ENCODE data around the gene NCOA7.

Gene NCOA7

DNA sequence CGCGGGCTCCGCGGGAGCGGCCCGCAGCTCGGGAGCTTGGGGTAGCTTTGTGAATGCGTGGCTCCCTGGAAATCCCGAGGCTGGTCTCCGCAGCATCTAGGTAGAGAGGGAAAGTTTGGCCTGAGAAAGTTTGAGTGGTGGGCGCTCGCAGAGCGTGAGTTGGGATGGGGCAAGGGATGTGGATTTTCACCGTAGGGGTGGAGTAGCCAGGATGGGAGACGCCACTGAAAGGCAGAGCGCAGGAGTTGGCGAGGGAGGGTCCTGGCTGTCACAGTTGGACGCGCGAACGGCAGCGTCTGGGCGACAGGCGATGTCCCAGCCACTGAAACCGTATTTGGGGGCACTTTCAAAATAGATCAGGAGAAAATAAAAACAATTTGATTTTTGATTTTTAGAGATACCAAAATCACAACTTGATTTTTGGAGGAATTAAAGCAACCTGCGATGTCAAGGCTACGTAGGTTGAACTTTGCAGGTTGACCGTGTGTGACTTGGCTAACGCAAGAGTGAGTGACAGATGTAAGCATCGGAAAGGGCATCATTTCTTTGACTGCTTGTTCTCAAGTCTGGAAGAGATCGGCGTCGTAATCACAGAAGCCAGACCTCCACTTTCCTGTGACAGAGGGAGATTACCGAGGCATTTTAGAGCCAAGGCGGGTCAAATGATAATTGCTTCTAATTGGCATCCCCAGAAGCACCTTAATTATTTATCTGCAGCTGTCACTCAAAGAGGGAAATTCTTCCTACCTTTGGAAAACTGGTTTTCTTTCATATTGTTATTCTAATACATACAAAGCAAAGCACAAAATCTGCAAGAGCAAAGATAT lies 40.7 kb upstream of the NCOA7 start:
- TF ChIP-seq CTCF (IDR thresholded peaks at IDR 0.05; ENCODE audit: low read depth, low read length, missing control alignments), result no peak
- no peak for DNase-seq (ENCODE audit: extremely low read depth, low read depth)
- peak overlapping the region; percentile 46 for H3K4me3 ChIP-seq (replicated peaks; ENCODE audit: low read depth, low read length)

DNA sequence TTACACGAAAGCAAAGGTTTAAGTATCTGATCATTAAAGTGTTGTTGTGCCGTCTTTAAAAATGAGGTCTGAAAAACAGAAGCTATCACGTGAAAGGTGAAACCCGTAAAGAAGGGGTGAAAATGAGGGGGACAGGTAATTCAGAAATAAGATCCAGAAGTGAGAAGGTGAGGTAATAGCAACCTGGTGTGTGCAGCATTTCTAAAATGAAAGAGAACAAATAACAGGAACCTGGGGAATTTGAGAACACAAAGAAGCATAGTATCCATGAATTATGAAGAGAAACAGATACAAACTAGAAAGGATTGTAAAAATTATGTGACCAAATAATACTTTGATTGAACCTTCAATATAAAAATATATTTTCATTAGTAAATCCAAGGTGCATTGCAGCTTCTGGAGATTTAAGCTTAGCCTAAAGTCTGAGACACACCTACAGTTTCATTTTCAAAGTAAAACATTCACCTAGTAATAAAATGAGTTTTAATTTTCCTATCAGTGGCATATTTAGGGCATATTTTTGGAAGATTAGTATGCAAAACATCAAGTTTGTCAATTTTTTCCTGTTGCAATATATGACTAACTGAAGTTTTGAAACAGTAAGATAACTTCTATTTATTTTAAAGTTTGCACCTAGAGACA lies 39.9 kb upstream of the NCOA7 start:
- no peak for DNase-seq (ENCODE audit: extremely low read depth, low read depth)
- H3K4me3 ChIP-seq (replicated peaks; ENCODE audit: low read depth, low read length), result no peak overlapping the region
- no peak for TF ChIP-seq CTCF (IDR thresholded peaks at IDR 0.05; ENCODE audit: low read depth, low read length, missing control alignments)

DNA sequence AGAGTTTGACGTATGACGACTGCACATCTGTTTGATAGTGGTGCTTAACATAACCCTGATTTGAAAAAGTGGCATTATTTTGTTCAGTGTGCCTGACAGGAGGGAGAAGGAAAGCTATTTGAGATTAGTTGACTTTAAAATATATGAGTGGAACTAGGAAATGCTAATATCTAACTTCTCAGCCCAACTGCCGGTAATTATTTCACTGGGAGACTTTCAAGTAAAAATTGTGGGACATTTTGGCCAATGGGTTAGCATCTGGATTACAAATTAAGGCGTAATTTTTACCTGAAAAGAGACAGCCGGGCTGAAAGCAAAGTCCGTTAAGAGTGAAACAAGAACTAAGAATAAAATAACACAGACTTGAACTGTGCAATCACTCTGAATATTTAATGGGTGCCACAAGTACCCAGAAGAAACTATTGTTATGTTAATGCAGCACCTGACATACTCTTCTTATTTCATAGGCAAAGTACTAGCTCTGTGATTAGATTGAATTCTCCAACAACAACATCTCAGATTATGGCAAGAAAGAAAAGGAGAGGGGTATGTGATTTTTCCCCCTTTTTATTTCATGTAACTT lies 39.3 kb upstream of the NCOA7 start:
- H3K4me3 ChIP-seq (replicated peaks; ENCODE audit: low read depth, low read length), result no peak overlapping the region
- no peak for DNase-seq (ENCODE audit: extremely low read depth, low read depth)
- TF ChIP-seq CTCF (IDR thresholded peaks at IDR 0.05; ENCODE audit: low read depth, low read length, missing control alignments), result no peak

DNA sequence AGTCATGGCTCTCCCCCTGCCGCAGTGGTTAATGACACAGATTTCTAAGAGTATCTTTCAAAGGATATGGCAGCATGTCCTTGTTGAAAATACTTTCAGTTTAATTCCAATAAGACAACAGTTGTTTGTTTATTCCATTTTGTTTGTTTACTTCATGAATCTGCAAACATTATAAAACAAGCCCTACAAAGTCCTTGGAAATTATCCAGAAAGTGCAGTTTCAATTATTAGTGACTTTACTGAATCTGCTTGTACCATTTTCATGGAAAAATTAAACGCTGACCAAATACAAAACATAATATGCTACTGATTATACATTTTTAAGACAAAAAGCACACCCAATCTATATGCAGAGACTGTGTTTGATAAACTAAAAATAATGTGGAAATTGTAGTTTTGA lies 38.0 kb upstream of the NCOA7 start:
- H3K4me3 ChIP-seq (replicated peaks; ENCODE audit: low read depth, low read length), result no peak overlapping the region
- TF ChIP-seq CTCF (IDR thresholded peaks at IDR 0.05; ENCODE audit: low read depth, low read length, missing control alignments), result no peak
- DNase-seq (ENCODE audit: extremely low read depth, low read depth), result no peak

DNA sequence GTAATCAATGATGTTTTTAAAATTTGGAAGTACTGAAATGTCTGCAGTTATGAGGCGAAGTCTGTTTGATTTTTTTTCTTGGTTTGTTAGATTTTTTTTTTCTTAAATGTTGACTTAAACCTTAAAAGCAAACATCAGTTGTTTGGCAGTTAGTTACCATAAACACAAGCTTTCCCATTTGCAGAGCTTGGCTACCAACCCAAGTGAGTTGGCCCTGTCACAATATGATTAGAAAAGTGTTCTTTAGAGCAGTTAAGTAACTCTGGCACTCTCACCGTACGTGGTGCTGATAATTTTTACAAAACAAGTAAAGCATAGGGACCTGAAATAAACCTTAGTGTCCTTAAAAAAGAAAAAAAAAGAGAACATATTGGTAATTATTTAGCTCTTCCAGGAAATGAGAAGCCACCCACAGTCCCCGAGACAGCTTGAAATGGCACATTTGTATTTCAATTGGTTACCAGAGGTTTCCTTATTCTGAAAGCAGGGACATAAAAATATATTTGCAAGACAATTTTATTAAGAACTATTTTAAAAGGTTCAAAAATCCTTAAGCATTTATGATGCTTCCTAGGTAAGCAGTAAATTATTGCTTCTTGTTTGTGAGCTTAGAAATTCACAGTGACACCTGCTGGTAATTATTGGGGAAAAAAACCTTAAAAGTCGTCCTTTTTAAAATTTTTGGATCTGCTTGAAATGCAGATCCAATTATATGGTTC lies 37.4 kb upstream of the NCOA7 start:
- TF ChIP-seq CTCF (IDR thresholded peaks at IDR 0.05; ENCODE audit: low read depth, low read length, missing control alignments), result no peak

DNA sequence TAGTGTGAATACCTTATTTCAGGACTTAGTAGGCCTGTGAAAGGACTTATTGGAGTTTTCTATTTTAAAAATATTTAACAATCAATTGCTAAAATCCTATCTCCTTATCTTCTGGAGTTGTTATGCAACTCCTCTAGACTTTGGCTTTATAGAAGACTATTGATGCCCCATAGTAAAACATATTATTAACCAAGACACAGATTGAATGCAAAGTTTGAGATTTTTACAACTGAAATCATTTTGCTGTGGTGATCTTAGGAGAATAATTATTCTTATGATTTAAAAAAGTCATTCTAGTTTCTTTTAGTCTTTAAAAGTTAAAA lies 36.9 kb upstream of the NCOA7 start:
- DNase-seq (ENCODE audit: extremely low read depth, low read depth), result no peak
- no peak for TF ChIP-seq CTCF (IDR thresholded peaks at IDR 0.05; ENCODE audit: low read depth, low read length, missing control alignments)
- H3K4me3 ChIP-seq (replicated peaks; ENCODE audit: low read depth, low read length), result no peak overlapping the region

More for the DNA sequence above, 37.4 kb upstream of the NCOA7 start:
- no peak for DNase-seq (ENCODE audit: extremely low read depth, low read depth)
- H3K4me3 ChIP-seq (replicated peaks; ENCODE audit: low read depth, low read length), result no peak overlapping the region

All from HFF-Myc (cell line).